Thymus (tissue), 11 donors: ENCODE results near the gene WASF2. TPM values are rescaled to one million over a fixed set of nuclear protein-coding genes. Genes with fewer than 3 reads are reported as not detected.
"Not testable (repeated sequence)": the region's sequence is repeated elsewhere in the genome, so short reads cannot be mapped to it uniquely, and the experiment has no call there.

Source experiments
- DNase-seq, 9 donors: peaks; one replicate each; pipeline ENCODE4 v3.0.0-alpha.2; 2013; ENCODE audit warnings: low spot score in 9 of 9, low read depth in 6 of 9, missing footprints in 1 of 9
- H3K27ac ChIP-seq, 2 donors: one replicate each; pipeline ENCODE4 v1.5.1; 2013; ENCODE audit warnings: control low read depth in 1 of 2, low read depth in 1 of 2, low read length in 1 of 2, mild to moderate bottlenecking in 1 of 2, moderate library complexity in 1 of 2
- H3K27me3 ChIP-seq, 2 donors: one replicate each; pipeline ENCODE4 v1.5.1; 2013; ENCODE audit warnings: low read length in 1 of 2; ENCODE audit not compliant: control insufficient read depth in 2 of 2, insufficient read depth in 1 of 2
- H3K36me3 ChIP-seq, 2 donors: one replicate each; pipeline ENCODE4 v1.5.1; 2013; ENCODE audit warnings: low read length in 1 of 2, mild to moderate bottlenecking in 1 of 2, moderate library complexity in 1 of 2; ENCODE audit not compliant: control insufficient read depth in 2 of 2, insufficient read depth in 2 of 2
- H3K4me1 ChIP-seq, 2 donors: one replicate each; pipeline ENCODE4 v1.5.1; 2013; ENCODE audit warnings: low read length in 2 of 2; ENCODE audit not compliant: control insufficient read depth in 2 of 2, insufficient read depth in 2 of 2
- H3K4me3 ChIP-seq, 2 donors: one replicate each; pipeline ENCODE4 v1.5.1; 2013; ENCODE audit warnings: low read length in 2 of 2, control low read depth in 1 of 2, mild to moderate bottlenecking in 1 of 2
- H3K9me3 ChIP-seq, 2 donors: one replicate each; pipeline ENCODE4 v1.5.1; 2013; ENCODE audit warnings: low read length in 1 of 2, mild to moderate bottlenecking in 1 of 2; ENCODE audit not compliant: control insufficient read depth in 2 of 2, insufficient read depth in 1 of 2
- WGBS: extraction: QIAGEN DNeasy Blood & Tissue Kit; methylation state at CpG from one replicate; pipeline ENCODE4 v1.1.7; 2013; 5-methylcytosine and 5-hydroxymethylcytosine counted together
- polyA plus RNA-seq: library from polyadenylated mRNA; stranded (reverse); fragments of 200-250 nt; gene quantifications from one replicate; pipeline ENCODE4 v1.2.3, GENCODE V29; 2013
- total RNA-seq: library from RNA; stranded (reverse); fragments of 120-200 nt; gene quantifications from one replicate; pipeline ENCODE4 v1.2.4, GENCODE V29; 2013
- donor health status: healthy.

WASF2 gene
- total and polyA plus RNA-seq, 2 donors = 14.2 to 47.4 TPM

DNA sequence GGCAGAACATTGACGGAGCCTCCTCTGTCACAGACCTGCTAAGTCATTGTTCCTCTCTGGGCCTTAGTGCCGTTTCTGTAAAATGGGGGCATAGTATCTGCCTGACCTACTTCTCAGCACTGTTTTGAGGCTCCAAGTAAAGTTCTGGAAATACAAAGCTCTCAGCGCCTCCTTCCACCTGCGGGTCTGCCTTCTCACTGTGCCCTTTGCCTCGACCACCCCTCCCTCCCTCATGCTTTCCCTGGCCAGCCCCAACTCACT, 15.4 kb upstream of the WASF2 start:
- 94% methylated on average over 5 of the region's 5 CpGs for WGBS
- no peaks in the 10 kb centered on the region for H3K36me3 ChIP-seq
- H3K27ac ChIP-seq = peak overlapping the region; percentile 71 to 84
- H3K27me3 ChIP-seq = no peaks in the 10 kb centered on the region
- no peaks in the 10 kb centered on the region for H3K9me3 ChIP-seq
- no peak for DNase-seq
- no peak overlapping the region for H3K4me3 ChIP-seq
- H3K4me1 ChIP-seq = peaks cover 0 to 34% of the 10 kb centered on the region in 2 donors

DNA sequence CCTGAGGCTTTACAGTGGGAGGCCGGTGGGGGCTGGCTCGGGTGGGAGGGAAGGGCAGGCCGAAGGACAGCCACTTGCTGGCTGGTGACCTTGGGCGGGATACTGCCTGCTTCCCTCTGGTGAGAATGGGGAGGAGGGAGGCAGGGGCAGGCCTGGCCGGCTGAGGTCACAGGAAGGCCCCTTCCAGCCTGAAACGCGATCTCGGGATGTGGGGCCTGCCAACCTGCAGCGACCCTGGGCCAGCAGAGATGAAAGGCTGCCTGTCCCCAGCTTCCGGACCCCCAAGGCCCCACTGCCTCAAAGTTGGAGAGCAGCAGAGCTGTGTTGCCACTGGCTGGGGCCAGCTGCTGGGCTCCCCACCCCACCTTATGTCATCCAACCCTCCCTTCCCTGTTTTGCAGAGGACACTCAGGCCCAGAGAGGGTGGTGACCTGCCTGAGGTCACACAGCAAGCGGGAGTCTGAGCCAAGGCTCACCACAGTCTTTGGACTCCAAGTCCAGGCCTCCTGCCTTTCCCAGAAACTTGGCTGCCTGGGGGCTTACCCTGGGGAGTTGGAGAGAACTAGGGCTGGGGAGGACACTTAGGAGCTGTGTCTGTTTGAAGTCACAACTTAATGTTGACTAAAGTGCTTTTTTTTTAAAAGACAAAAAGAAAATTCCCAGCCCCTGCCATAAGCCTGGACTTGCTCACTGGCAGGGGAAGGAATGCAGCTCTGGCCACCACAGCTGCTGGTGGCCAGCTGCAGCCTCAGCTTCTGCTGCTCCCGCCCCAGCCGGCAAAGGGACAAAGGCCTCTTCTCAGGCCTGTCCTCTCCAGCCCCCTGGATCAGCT, 14.8 kb upstream of the WASF2 start:
- WGBS = 95% methylated on average over 13 of the region's 13 CpGs
- Histone ChIP-seq H3K27me3 (no peaks in the 10 kb centered on the region), H3K9me3 (no peaks in the 10 kb centered on the region), H3K4me1 (peaks cover 0 to 33% of the 10 kb centered on the region in 2 donors), H3K4me3 (no peak overlapping the region), H3K27ac (peak overlapping the region; percentile 72 to 84), H3K36me3 (no peaks in the 10 kb centered on the region)
- no peak for DNase-seq

DNA sequence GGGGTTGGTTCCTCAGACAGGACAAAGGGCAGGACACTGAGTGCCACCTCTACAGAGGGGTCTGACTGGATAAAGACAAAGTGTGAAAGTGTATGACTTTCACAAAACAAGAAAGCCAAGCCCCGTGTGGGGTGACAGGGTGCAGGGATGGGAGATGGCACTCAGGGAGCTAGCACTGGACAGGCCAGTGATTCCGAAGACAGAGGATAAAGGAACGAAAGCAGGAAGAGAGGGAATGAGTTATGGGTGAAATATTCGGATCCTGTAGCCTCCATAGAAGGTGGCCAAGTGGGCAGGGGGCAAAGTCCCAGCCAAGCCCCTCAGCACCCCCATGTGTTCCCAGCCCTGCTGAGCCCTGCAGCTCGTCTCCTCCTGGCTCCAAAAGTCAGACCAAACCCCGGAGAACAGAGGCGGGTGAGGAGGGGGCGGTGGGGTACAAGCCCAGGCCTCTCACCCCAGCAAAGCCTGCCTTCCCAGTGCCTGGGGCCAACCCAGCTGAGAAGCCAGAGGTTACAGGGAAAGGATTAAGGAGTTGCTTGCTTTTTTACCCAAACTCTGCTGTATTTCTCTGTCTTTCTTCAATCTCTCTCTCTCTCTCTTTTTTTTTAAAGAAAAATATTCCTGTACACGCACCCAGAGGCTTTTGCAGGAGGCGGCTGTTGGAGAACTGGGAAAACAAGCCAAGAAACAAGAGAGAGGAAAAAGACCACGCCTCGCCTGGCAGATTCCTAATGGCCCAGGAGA, 14.0 kb upstream of the WASF2 start:
- DNase-seq = no peak
- no peaks in the 10 kb centered on the region for H3K27me3 ChIP-seq
- WGBS = 88% methylated on average over 12 of the region's 12 CpGs
- no peaks in the 10 kb centered on the region for H3K36me3 ChIP-seq
- no peaks in the 10 kb centered on the region for H3K9me3 ChIP-seq
- H3K27ac ChIP-seq = peak overlapping the region; percentile 72 to 84
- H3K4me1 ChIP-seq = peaks cover 0 to 25% of the 10 kb centered on the region in 2 donors
- H3K4me3 ChIP-seq = no peak overlapping the region

DNA sequence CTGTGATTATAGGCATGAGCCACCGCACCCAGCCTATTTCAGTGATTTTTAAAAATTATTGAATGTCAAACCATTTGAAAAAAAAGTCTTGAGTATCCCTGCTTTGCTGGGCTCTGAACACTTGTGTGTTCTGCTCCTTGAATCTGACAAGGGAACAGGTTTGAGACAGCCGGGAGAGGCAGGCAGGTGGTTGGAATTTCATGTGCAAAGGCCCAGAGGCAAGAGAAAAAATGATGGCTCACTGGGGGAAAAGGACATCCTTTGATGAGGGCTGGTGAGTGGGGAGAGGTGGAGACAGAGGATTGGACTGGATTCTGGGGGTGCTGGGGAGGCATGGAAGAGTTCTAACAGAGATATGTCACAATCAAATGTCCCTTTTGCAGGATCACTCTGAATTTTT, 13.1 kb upstream of the WASF2 start:
- Histone ChIP-seq H3K4me1 (peaks cover 0 to 19% of the 10 kb centered on the region in 2 donors), H3K4me3 (no peak overlapping the region), H3K27ac (no peak overlapping the region), H3K36me3 (no peaks in the 10 kb centered on the region), H3K9me3 (no peaks in the 10 kb centered on the region), H3K27me3 (no peaks in the 10 kb centered on the region)
- DNase-seq = no peak
- 97% methylated on average over 2 of the region's 2 CpGs for WGBS

DNA sequence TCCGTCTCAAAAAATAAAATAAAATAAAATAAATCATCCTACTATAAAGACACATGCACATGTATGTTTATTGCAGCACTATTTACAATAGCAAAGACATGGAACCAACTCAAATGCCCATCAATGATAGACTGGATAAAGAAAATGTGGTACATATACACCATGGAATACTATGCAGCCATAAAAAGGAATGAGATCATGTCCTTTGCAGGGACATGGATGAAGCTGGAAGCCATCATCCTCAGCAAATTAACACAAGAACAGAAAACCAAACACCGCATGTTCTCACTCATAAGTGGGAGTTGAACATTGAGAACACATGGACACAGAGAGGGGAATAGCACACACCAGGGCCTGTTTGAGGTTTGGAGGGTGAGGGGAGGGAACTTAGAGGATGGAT, 11.2 kb upstream of the WASF2 start:
- not testable (repeated sequence) for H3K9me3 ChIP-seq, DNase-seq, H3K27me3 ChIP-seq, H3K4me3 ChIP-seq, H3K36me3 ChIP-seq, H3K27ac ChIP-seq
- over 99% methylated on average over 2 of the region's 2 CpGs for WGBS
- peaks cover 0 to 18% of the 10 kb centered on the region in 2 donors for H3K4me1 ChIP-seq

DNA sequence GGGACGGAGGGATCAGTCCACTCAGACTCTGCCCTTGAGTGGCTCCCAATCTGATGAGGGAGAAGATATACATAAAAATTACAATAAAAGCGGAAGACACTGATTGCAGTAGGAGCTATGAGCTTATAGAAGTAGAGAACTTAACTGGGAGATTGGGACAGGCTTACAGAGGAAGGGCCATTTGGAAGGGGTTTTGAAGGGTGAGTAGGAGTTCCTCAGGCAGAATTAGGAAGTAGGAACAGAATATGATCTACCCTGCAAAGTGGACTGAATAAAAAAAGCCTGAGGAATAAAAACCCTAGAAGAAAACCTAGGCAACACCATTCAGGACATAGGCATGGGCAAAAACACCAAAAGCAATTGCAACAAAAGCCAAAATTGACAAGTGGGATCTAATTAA, 9.2 kb upstream of the WASF2 start:
- 96% methylated on average over 2 of the region's 2 CpGs for WGBS
- Histone ChIP-seq H3K36me3 (no peaks in the 10 kb centered on the region), H3K27ac (no peak overlapping the region), H3K27me3 (no peaks in the 10 kb centered on the region), H3K4me1 (peaks cover 0 to 7% of the 10 kb centered on the region in 2 donors), H3K4me3 (no peak overlapping the region), H3K9me3 (no peaks in the 10 kb centered on the region)
- DNase-seq = no peak

DNA sequence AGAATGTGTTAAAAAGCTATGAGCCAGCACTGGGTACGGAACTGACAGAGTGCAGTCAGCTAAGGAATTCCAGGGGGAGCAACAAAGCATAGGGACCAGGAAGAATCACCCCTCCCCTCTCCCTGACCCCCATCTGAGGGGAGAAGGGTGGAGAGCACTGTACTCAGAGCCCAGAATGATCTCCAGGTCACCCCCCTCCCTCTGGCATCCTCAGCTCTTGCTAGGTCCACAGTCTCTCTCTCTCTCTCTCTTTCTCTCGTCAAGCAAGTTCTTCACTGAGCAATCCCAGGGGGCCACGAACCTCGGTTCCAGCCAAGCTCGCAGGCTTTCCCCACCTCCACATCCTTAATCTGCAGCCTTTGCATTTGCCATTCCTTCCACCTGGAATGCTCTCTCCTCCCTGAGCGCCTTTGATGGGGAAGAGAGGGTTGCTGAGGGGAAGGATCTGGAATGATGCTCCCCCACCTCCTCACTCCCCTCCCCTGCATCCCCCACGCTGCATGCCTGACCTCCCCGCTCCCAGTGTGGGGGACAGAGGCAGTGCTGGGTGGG, 6.7 kb upstream of the WASF2 start:
- no peak overlapping the region for H3K27ac ChIP-seq
- no peaks in the 10 kb centered on the region for H3K9me3 ChIP-seq
- H3K27me3 ChIP-seq = no peaks in the 10 kb centered on the region
- H3K4me3 ChIP-seq = no peak overlapping the region
- 92% methylated on average over 8 of the region's 8 CpGs for WGBS
- H3K36me3 ChIP-seq = no peaks in the 10 kb centered on the region
- peaks cover 0 to 6% of the 10 kb centered on the region in 2 donors for H3K4me1 ChIP-seq
- DNase-seq = no peak

DNA sequence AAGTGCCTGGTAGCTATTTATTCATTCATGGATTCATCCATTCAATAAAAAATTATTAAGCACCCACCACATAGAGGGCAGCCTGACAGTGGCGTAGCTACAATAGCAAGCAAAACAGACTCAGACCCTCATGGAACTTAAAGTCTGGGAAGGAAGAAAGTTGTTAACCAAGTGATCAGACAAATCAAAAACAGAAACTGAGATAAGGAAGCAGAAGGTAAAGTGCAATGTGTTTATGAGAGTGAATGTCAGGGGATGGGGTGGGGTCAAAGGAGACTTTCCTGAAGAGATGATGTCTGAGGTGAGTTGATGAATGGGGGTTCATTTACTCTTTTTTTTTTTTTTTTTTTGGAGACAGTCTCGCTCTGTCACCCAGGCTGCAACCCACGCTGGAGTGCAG, 2.8 kb upstream of the WASF2 start:
- H3K4me3 ChIP-seq = no peak overlapping the region
- WGBS = 98% methylated on average over 3 of the region's 3 CpGs
- no peak overlapping the region for H3K27ac ChIP-seq
- DNase-seq = no peak
- H3K4me1 ChIP-seq = peaks cover 2 to 25% of the 10 kb centered on the region in 2 donors
- no peaks in the 10 kb centered on the region for H3K27me3 ChIP-seq
- H3K36me3 ChIP-seq = no peaks in the 10 kb centered on the region
- H3K9me3 ChIP-seq = no peaks in the 10 kb centered on the region
